NCI-H524 (cell line): ENCODE results near the gene RPL5.

Experiments
- DNase-seq, 2 experiments: peaks; one replicate each; lab custom pipeline; 2025; lab: John Stamatoyannopoulos, UW

RPL5 gene

GRCh38 chr1:92855236-92855635 is 23.4 kb downstream of the RPL5 start:
- no peak for DNase-seq

DNA sequence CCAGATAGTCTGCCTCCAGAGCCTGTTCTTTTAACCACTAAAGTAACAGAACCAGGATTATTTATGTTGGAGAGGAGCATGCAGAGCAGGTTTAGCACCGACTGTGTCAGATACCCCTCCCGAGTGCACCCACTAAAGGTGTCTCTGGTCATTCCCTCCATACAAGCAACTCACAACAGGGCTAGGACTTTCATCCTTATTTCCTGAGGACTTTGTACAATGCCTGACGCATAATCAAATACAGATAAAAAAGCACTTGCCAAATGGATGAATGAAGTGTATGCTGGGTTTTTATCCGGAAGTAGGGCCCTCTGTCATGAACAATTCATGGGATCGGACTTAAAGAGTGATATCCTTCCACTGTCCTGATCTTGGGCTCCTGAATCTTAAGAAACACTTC is 26.0 kb downstream of the RPL5 start:
- DNase-seq = no peak

DNA sequence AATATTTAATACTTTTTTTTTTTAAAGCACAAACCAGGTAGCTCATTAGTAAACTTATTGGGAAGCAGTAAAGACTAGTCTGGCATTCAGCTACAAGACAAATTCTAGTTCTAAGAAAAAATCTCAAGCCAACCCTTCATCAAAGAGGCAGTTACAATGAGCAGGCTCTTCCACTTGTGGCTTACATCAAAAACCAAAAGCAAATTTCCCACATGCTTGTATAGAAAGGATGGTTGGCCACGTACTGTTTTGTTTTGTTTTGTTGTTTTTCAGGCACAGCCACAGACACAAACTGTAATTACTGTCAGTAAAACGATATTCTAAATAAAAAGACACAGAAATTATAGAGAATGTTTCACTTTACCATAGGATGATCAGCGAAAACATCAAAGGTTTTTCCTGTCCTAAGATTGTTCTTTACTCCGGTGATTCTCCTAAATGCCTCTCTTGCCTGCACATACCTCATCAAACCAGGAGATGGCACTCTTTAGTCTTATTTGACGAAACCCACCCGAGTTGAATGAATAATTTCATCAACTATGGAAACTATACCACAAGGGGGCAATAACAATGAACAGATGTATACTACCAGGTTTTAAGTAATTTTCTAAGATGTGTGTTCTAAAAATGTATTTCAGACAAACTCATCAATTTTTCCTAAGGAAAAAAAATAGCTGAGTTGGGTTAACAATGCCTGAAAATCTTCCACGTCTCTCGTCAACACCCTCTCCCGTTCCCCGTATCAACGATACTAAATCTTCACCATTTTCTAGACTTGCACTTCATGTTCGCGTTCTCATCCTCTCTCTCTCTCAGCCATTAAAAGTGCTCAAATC is 26.9 kb downstream of the RPL5 start:
- peak; percentile 62 to 88 for DNase-seq

GRCh38 chr1:92859400-92860039 is 27.7 kb downstream of the RPL5 start:
- peak in 1 of 2 experiments; percentile 47 for DNase-seq

DNA sequence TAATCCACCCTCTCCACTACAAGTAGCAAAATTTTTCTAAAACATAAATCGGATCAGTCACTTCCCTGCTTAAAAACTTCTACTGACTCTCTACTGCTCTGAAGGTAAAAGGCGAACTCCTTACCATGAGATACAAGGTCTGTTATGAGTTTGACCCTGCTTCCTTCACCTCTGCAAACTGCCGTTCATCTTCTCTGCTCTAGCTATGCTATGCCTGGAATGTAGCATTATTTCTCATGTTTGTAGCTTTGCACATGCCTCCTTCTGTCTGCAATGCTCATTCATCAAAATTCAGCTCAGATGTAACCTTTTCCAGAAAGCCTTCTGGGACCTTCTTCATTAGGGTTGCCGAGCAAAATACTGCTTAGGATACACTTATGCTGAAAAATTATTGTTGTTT is 30.8 kb downstream of the RPL5 start:
- no peak for DNase-seq

DNA sequence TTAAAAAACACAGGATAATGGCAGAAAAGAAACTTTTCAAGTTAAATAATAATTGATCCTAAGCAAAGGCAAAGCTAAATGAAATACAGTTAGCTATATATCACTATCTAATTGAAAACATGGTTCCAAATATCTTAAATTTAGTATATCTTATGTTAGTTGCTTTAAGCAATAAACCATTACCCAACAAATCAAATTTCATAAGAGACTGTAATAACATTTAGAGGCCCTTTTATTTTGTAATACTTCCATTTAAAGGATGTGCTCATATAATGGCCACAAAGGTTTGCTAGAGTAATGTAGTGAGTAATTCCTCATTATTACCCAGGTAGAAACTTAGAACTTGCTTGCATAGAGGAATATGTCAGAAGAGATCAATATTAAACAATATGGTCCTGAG is 32.3 kb downstream of the RPL5 start:
- no peak for DNase-seq

- no peak for DNase-seq
Measured at GRCh38 chr1:92870591-92870990, 38.8 kb downstream of the RPL5 start.

- DNase-seq = no peak
Measured at GRCh38 chr1:92872719-92873118, 40.9 kb downstream of the RPL5 start.

DNA sequence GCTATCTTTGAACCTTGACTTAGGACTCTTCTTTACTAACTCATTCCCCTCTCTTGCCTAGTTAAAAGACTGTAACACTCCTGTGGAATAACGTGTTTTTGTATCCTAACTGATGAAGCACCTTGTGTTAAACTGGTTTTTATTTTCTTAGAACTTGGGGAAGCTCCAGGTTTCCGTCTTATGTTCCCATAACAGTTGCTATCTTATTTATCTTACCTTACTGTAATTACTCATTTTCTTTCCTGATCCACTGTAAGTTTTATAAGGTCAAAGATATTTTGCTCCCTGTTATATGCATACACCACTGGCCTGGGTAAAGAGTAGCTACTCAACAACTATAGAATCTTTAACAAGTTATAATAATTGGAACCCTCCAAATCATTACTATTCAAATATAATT is 43.1 kb downstream of the RPL5 start:
- no peak for DNase-seq

- no peak for DNase-seq
Measured at GRCh38 chr1:92876351-92876750, 44.5 kb downstream of the RPL5 start.

GRCh38 chr1:92877081-92877711 is 45.4 kb downstream of the RPL5 start:
- DNase-seq = peak in 1 of 2 experiments; percentile 29

DNA sequence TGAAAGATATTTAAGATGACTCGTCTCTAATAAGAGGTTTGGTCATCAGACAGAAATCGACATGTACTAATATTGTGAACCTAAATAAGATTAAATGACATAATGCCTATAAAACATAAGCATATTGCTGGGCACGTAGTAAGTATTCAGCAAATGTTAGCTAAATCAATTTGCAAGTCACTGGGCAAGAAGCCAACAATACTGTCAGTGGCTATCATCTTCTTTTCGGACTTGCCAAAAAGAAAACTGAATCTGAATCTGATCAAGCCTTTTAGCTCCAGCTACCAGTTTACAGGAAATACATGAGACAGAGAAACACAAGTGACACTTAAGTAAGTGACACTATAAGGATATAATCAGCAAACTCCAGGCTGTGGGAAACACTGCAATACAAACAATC is 46.0 kb downstream of the RPL5 start:
- peak; percentile 15 to 71 for DNase-seq

GRCh38 chr1:92879316-92879968 is 47.6 kb downstream of the RPL5 start:
- DNase-seq = no peak

- no peak for DNase-seq
Measured at GRCh38 chr1:92881391-92881790, 49.6 kb downstream of the RPL5 start.

GRCh38 chr1:92882819-92883218 is 51.0 kb downstream of the RPL5 start:
- no peak for DNase-seq

GRCh38 chr1:92883297-92883696 is 51.5 kb downstream of the RPL5 start:
- DNase-seq = no peak

- DNase-seq = no peak
Measured at GRCh38 chr1:92884195-92884594, 52.4 kb downstream of the RPL5 start.

- no peak for DNase-seq
Measured at GRCh38 chr1:92886886-92887419, 55.1 kb downstream of the RPL5 start.

- no peak for DNase-seq
Measured at GRCh38 chr1:92887465-92887864, 55.6 kb downstream of the RPL5 start.
